Fibroblast of skin of back (primary cell): ENCODE results near the gene SLC19A1.

Experiments used
- DNase-seq: peaks from one replicate; pipeline ENCODE4 v3.0.0-alpha.2; 2013

The SLC19A1 gene

GRCh38 chr21:45557616-45558043 lies 15.4 kb upstream of the SLC19A1 start:
- no peak for DNase-seq

- peak; percentile 28 for DNase-seq
These were observed 14.7 kb upstream of the SLC19A1 start for GRCh38 chr21:45556645-45557615.

- DNase-seq = no peak
These were observed 14.0 kb upstream of the SLC19A1 start for GRCh38 chr21:45556302-45556644.

- DNase-seq = peak; percentile 76
These were observed 13.5 kb upstream of the SLC19A1 start for GRCh38 chr21:45555557-45556301.

- no peak for DNase-seq
These were observed 13.0 kb upstream of the SLC19A1 start for GRCh38 chr21:45555251-45555556.

GRCh38 chr21:45554477-45555175 lies 12.4 kb upstream of the SLC19A1 start:
- peak; percentile 59 for DNase-seq

- no peak for DNase-seq
These were observed 10.6 kb upstream of the SLC19A1 start for GRCh38 chr21:45552696-45553391.

- no peak for DNase-seq
These were observed 9.8 kb upstream of the SLC19A1 start for GRCh38 chr21:45551783-45552695.

GRCh38 chr21:45551316-45551715 lies 9.1 kb upstream of the SLC19A1 start:
- DNase-seq = peak; percentile 62

GRCh38 chr21:45550522-45551210 lies 8.4 kb upstream of the SLC19A1 start:
- no peak for DNase-seq

- DNase-seq = no peak
These were observed 7.6 kb upstream of the SLC19A1 start for GRCh38 chr21:45549626-45550463.

GRCh38 chr21:45548711-45549491 lies 6.7 kb upstream of the SLC19A1 start:
- no peak for DNase-seq

- DNase-seq = no peak
These were observed 5.3 kb upstream of the SLC19A1 start for GRCh38 chr21:45547545-45547900.

- DNase-seq = no peak
These were observed 4.7 kb upstream of the SLC19A1 start for GRCh38 chr21:45546636-45547544.

GRCh38 chr21:45545691-45546531 lies 3.7 kb upstream of the SLC19A1 start:
- DNase-seq = no peak

- no peak for DNase-seq
These were observed 3.0 kb upstream of the SLC19A1 start for GRCh38 chr21:45545236-45545570.
